Measurements from ENCODE around the gene DDX41. TPM values are rescaled to one million over a fixed set of nuclear protein-coding genes. Genes with fewer than 3 reads are reported as not detected.

DDX41 gene
- total RNA-seq, 1 experiment from 2014 or later, result 133 TPM

DNA sequence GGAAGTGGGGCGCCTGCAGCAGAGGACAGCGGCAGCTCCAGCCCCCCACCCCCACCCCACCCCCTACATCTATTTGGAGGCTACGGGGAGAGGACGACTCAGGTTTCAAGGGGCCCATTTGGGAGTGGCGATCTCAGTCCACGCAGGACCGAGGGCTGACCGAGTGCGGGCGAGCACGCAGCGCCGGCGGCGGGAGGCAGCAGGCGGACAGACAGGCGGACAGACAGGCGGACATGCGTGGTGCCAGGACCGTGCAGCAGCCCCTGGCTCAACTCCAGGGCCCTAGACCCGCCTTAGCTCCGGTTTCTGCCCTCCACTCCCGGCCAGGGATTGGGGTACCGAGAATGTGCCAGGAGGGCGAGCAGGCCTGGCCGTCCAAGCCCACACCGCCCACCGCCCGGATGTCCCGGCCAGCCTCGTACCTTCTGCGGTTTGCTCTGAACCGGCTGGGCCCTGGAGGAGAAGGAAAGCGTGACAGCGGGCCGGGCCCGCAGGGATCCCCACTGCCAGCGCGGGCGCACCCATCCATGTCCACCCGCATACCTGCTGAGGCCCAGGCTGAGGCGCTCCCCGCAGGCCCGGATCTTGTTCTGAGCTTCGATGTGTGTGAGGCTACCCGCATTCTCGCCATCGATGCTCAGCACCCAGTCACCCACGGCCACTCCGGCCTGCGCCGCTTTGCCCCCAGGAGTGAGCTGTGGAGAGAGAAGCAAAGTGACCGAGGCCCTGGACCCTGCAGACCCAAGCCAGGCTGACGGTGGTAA, 24.6 kb downstream of the DDX41 start:
- no peaks in the 10 kb centered on the region for H3K79me2 ChIP-seq (ENCODE audit: insufficient read depth, low read length)
- H3K23ac ChIP-seq (ENCODE audit: insufficient read length, low read depth, low read length), result no peak overlapping the region
- no peak overlapping the region for H2BK5ac ChIP-seq (ENCODE audit: insufficient read length, low read length)

More for the DNA sequence above, 24.6 kb downstream of the DDX41 start:
- Histone ChIP-seq H2BK12ac (ENCODE audit: insufficient read length, low read depth, low read length) (no peak overlapping the region), H3K4me2 (ENCODE audit: insufficient read depth, insufficient read length, low read length) (no peak overlapping the region), H4K91ac (ENCODE audit: insufficient read length, low read depth, low read length) (no peak overlapping the region), H3K9me3 (ENCODE audit: control insufficient read depth, low read depth, low read length) (no peaks in the 10 kb centered on the region), H3K4me1 (ENCODE audit: insufficient read depth, low read length) (peaks cover 5% of the 10 kb centered on the region; the same call in 1 of the 2 replicates), H2AFZ (ENCODE audit: low read length) (no peak overlapping the region), H3K27ac (ENCODE audit: insufficient read length, low read depth, low read length) (no peak overlapping the region), H3K4ac (ENCODE audit: low read depth, low read length) (no peak overlapping the region), H3K14ac (ENCODE audit: insufficient read depth, low read length) (no peak overlapping the region; the same call in 1 of the 2 replicates), H3K18ac (ENCODE audit: insufficient read length, low read depth, low read length) (no peak overlapping the region), H3K79me1 (ENCODE audit: insufficient read depth, low read depth, low read length, poor library complexity, severe bottlenecking) (no peaks in the 10 kb centered on the region), H3T11ph (ENCODE audit: low read length) (no peak overlapping the region), H4K5ac (ENCODE audit: insufficient read length, low read depth, low read length) (no peak overlapping the region), H2BK120ac (ENCODE audit: low read depth, low read length, poor library complexity, severe bottlenecking) (no peak overlapping the region), H3K56ac (ENCODE audit: insufficient read length, low read depth, low read length) (no peak overlapping the region), H3K27me3 (ENCODE audit: insufficient read depth, low read length) (no peaks in the 10 kb centered on the region), H4K8ac (replicated peaks; ENCODE audit: insufficient read length, low read depth, low read length) (no peak overlapping the region), H2BK20ac (ENCODE audit: low read depth, low read length, poor library complexity, severe bottlenecking) (no peak overlapping the region), H2BK15ac (ENCODE audit: low read depth, low read length) (no peak overlapping the region), H4K20me1 (ENCODE audit: control insufficient read depth, insufficient read depth, insufficient read length) (no peaks in the 10 kb centered on the region), H3K23me2 (ENCODE audit: insufficient read length, low read depth, low read length, poor library complexity, severe bottlenecking) (peaks cover 4% of the 10 kb centered on the region), H2AK5ac (ENCODE audit: insufficient read length, low read length) (no peak overlapping the region), H3K9ac (ENCODE audit: extremely low read depth, insufficient read length, low read length) (no peak overlapping the region)
- Mint-ChIP-seq H3K27ac (peak overlapping the region in 2 of 3 experiments; percentile 75 to 93; a peak in 4 of 7 replicates), H3K4me3 (no peak overlapping the region), H3K9me3 (no peaks in the 10 kb centered on the region; a peak in 1 of 5 replicates), H3K4me1 (peaks cover 20 to 43% of the 10 kb centered on the region in 2 experiments), H3K27me3 (ENCODE audit: low read depth) (no peaks in the 10 kb centered on the region), H3K36me3 (ENCODE audit: insufficient read depth in 1 of 3, low read depth in 3 of 3) (peaks cover 38 to 64% (median 59%) of the 10 kb centered on the region in 3 experiments)
- no peak for DNase-seq
- TF ChIP-seq, protein P1, sequence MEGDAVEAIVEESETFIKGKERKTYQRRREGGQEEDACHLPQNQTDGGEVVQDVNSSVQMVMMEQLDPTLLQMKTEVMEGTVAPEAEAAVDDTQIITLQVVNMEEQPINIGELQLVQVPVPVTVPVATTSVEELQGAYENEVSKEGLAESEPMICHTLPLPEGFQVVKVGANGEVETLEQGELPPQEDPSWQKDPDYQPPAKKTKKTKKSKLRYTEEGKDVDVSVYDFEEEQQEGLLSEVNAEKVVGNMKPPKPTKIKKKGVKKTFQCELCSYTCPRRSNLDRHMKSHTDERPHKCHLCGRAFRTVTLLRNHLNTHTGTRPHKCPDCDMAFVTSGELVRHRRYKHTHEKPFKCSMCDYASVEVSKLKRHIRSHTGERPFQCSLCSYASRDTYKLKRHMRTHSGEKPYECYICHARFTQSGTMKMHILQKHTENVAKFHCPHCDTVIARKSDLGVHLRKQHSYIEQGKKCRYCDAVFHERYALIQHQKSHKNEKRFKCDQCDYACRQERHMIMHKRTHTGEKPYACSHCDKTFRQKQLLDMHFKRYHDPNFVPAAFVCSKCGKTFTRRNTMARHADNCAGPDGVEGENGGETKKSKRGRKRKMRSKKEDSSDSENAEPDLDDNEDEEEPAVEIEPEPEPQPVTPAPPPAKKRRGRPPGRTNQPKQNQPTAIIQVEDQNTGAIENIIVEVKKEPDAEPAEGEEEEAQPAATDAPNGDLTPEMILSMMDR (conservative IDR thresholded peaks at IDR 0.05), result no peak
- WGBS (ENCODE audit: extremely low coverage, insufficient read length, low lambda C conversion rate), result no CpG with 5 or more reads among the region's 54 CpGs

Data from H9 (cell line).